Measurements from ENCODE around the gene CMKLR1. TPM values are rescaled to one million over a fixed set of nuclear protein-coding genes. Genes with fewer than 3 reads are reported as not detected.

Gene CMKLR1
- total RNA-seq, 4 donors from 2014 or later, result 9.7 to 25.4 (median 13.0) TPM

DNA sequence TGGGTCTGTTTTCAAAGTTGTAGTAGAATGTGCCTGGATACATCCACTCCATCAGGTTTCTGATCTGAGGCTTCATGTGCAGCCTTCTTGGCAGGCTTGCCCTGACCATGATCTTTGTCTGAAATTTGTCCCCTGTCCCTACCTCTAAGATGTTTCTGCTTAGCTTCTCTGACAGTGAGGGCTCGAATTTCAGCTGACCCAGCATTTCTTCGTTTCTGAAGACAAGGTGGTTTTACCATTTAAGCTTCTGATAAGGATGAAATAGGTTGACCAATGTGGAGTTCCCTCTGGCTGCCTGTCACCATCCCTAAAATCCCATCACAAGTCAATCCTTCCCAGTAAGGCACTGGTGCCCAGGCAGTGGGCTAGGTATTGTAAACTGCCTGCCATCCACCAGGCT, 57.0 kb downstream of the CMKLR1 start:
- no peaks in the 10 kb centered on the region for H3K36me3 ChIP-seq
- no peak for ATAC-seq
- H3K27me3 ChIP-seq, result peaks cover 20% of the 10 kb centered on the region
- H3K4me3 ChIP-seq, result no peak overlapping the region
- no peaks in the 10 kb centered on the region for H3K9me3 ChIP-seq
- H3K4me1 ChIP-seq, result no peaks in the 10 kb centered on the region
- WGBS, 2 donors (ENCODE audit: low coverage in 1 of 2), result 25% methylated on average over 2 of the region's 2 CpGs; no CpG with 5 or more reads in 1 of the 2 donors
- no peak for TF ChIP-seq POLR2AphosphoS5 (IDR thresholded peaks at IDR 0.05)
- TF ChIP-seq, protein P1, sequence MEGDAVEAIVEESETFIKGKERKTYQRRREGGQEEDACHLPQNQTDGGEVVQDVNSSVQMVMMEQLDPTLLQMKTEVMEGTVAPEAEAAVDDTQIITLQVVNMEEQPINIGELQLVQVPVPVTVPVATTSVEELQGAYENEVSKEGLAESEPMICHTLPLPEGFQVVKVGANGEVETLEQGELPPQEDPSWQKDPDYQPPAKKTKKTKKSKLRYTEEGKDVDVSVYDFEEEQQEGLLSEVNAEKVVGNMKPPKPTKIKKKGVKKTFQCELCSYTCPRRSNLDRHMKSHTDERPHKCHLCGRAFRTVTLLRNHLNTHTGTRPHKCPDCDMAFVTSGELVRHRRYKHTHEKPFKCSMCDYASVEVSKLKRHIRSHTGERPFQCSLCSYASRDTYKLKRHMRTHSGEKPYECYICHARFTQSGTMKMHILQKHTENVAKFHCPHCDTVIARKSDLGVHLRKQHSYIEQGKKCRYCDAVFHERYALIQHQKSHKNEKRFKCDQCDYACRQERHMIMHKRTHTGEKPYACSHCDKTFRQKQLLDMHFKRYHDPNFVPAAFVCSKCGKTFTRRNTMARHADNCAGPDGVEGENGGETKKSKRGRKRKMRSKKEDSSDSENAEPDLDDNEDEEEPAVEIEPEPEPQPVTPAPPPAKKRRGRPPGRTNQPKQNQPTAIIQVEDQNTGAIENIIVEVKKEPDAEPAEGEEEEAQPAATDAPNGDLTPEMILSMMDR (IDR thresholded peaks at IDR 0.05), result no peak
- no peak for TF ChIP-seq POLR2A (IDR thresholded peaks at IDR 0.05)
- no peak for TF ChIP-seq EP300 (IDR thresholded peaks at IDR 0.05)
- H3K27ac ChIP-seq, result no peak overlapping the region

DNA sequence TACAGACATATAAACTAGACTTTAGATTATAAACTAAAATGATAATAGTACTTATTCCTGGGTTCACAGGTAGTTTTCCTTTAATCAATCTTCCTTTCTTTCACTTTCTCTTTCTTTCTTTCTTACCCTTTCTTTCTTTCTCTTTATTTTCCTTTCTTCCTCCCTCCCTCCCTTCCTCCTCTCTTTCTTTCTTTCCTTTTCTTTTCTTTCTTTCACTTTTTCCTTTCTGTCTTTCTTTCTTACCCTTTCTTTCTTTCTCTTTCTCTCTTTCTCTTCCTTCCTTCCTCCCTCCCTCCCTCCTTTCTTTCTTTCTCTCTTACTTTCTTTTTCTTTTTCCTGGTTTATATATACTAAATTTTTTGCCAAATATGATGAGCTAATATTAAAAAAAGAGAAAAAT, 61.5 kb downstream of the CMKLR1 start:
- Histone ChIP-seq H3K36me3 (no peaks in the 10 kb centered on the region), H3K4me3 (no peak overlapping the region), H3K4me1 (no peaks in the 10 kb centered on the region), H3K27ac (no peak overlapping the region), H3K9me3 (peaks cover 0 to 8% (median 0%) of the 10 kb centered on the region in 3 donors), H3K27me3 (no peaks in the 10 kb centered on the region)
- TF ChIP-seq EP300 (IDR thresholded peaks at IDR 0.05) (no peak), POLR2AphosphoS5 (IDR thresholded peaks at IDR 0.05) (no peak), POLR2A (IDR thresholded peaks at IDR 0.05) (no peak)
- TF ChIP-seq, protein P1 (IDR thresholded peaks at IDR 0.05), result no peak
- ATAC-seq, result no peak

DNA sequence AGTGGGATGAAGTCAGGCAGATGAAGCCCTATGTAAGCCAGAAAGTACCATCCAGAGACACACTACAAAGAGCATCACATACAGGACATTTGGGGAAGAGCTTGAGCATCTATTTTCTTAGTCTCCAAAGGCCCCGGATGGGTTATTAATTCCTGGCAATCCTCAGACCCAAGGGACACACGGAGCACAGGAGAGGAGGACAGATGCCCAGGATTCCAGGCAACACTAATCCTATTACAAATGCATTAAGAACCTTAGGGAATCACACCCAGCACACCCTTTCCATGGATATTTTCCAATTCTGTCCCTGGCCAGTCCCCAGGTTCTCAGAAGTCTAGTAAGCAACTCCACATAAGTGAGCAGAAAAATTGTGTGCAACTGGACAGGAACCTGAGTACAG, 65.9 kb downstream of the CMKLR1 start:
- no peak for ATAC-seq
- 40 to 54% methylated on average over 2 of the region's 2 CpGs for WGBS, 2 donors (ENCODE audit: low coverage in 1 of 2)
- H3K4me3 ChIP-seq, result no peak overlapping the region

DNA sequence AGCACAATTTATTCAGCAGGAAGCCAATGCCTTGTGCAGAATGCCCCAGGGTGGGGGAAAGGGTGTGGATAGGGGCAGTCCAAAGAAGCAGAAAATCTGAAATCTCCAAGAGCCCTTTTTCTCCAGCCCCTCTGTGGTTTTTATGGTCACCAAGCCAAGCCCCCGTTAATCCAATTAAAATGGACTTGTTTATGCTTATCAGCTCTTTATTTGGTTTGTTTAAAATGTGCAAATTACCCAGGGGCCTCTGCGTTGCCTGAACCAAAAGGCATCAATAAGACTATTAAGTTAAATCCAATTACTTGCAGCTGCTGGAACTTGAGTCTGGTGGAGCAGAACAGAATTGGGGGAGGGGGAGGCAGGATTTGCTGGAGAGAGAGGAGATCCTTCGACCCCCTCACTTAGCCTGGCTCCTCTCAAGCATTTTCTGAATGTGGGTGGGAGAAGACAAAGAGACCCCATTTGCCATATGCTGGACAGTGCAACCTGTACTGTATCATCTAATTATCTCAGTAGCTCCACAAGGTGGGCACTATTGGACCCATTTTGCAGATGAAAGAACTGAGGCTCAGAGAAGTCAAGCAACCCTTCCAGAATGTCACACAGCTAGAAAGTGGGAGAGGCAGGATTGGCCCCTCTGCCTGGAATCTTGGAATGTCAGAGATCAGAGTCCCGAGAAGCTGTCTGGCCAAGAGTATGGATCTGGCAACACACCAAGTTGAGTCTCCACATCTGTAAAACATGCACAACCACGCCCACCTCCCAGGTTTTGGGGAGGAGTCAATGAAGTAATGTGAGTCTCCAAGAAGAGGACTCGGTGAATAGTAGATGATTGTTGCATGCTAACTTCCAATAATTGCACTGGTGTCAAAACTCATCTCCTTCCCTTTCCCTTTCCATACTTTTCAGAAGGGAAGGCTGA, 66.9 kb downstream of the CMKLR1 start:
- no peaks in the 10 kb centered on the region for H3K4me1 ChIP-seq
- 39 to 51% methylated on average over 5 to 6 of the region's 6 CpGs for WGBS, 2 donors (ENCODE audit: low coverage in 1 of 2)
- H3K36me3 ChIP-seq, result no peaks in the 10 kb centered on the region
- no peak overlapping the region for H3K4me3 ChIP-seq
- TF ChIP-seq, protein P1 (IDR thresholded peaks at IDR 0.05), result no peak
- TF ChIP-seq POLR2A (IDR thresholded peaks at IDR 0.05), result no peak
- no peak for TF ChIP-seq POLR2AphosphoS5 (IDR thresholded peaks at IDR 0.05)
- no peak for TF ChIP-seq EP300 (IDR thresholded peaks at IDR 0.05)
- H3K27ac ChIP-seq, result no peak overlapping the region
- H3K27me3 ChIP-seq, result no peaks in the 10 kb centered on the region
- no peak for ATAC-seq
- H3K9me3 ChIP-seq, result peaks cover 0 to 10% (median 0%) of the 10 kb centered on the region in 3 donors

More for the DNA sequence above, 65.9 kb downstream of the CMKLR1 start:
- Histone ChIP-seq H3K27me3 (no peaks in the 10 kb centered on the region), H3K9me3 (peaks cover 0 to 8% (median 0%) of the 10 kb centered on the region in 3 donors), H3K27ac (no peak overlapping the region), H3K4me1 (no peaks in the 10 kb centered on the region), H3K36me3 (no peaks in the 10 kb centered on the region)
- TF ChIP-seq POLR2A (IDR thresholded peaks at IDR 0.05), result no peak
- TF ChIP-seq EP300 (IDR thresholded peaks at IDR 0.05), result no peak
- TF ChIP-seq, protein P1 (IDR thresholded peaks at IDR 0.05), result no peak
- no peak for TF ChIP-seq POLR2AphosphoS5 (IDR thresholded peaks at IDR 0.05)

DNA sequence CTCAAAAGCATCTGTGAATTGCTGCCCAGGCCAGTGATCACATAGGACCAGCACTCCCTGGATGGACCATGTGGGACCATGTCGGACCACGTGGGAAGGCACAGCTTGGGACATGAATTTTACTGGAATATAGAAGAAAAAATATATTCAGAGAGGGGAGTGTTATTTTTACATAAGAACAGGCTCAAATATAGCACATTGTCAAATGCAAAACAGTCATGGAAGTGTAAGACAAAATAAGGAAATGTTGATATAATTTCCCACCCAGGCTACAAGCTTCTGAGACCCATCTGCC, 68.3 kb downstream of the CMKLR1 start:
- H3K27ac ChIP-seq, result no peak overlapping the region
- no peaks in the 10 kb centered on the region for H3K36me3 ChIP-seq
- H3K4me1 ChIP-seq, result no peaks in the 10 kb centered on the region
- TF ChIP-seq, protein P1 (IDR thresholded peaks at IDR 0.05), result no peak
- TF ChIP-seq EP300 (IDR thresholded peaks at IDR 0.05) (no peak), POLR2AphosphoS5 (IDR thresholded peaks at IDR 0.05) (no peak), POLR2A (IDR thresholded peaks at IDR 0.05) (no peak)
- ATAC-seq, result no peak
- H3K9me3 ChIP-seq, result peaks cover 0 to 13% (median 0%) of the 10 kb centered on the region in 3 donors
- H3K4me3 ChIP-seq, result no peak overlapping the region
- no peaks in the 10 kb centered on the region for H3K27me3 ChIP-seq
- 63% methylated on average over 2 of the region's 2 CpGs; no CpG with 5 or more reads in 1 of the 2 donors for WGBS, 2 donors (ENCODE audit: low coverage in 1 of 2)

All from gastroesophageal sphincter (tissue), 4 donors.